DOHH2 (cell line): Measurements from ENCODE around the gene PDZRN4.

Source experiments
- EZH2phosphoT487 ChIP-seq: fragments of 200-600 bp; sonication (generic); IDR thresholded peaks from 2 replicates; pipeline ENCODE4 v1.6.1; 2017; ENCODE audit warnings: borderline replicate concordance, mild to moderate bottlenecking, antibody characterized with exemption, low read length, moderate library complexity, mixed read lengths
- TF ChIP-seq, protein P1 (sequence below): fragments of 200-600 bp; sonication (generic); IDR thresholded peaks from one replicate; pipeline ENCODE4 v1.5.1; 2014; ENCODE audit warnings: antibody characterized with exemption, mild to moderate bottlenecking, low read depth, low read length; ENCODE audit not compliant: poor library complexity, severe bottlenecking

DNA sequence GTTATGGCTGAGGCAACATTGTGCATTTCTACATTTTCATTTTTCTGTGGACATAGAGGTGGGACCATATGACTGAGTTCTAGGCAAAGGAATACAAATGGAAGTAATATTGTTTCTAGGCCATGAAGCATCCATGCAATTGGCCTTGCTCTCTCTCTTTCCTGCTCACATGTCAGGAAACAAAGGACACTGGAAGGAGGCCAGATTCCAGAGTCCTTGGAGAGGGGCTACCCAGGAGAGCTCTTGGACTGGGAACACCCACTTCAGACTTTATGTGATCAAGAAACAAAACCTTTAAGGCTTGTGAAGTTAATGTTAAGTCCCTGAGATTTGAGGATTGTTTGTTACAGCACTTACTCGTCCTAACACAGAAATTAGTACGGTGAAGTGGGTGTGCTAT lies 32.8 kb downstream of the PDZRN4 start:
- TF ChIP-seq, protein P1, sequence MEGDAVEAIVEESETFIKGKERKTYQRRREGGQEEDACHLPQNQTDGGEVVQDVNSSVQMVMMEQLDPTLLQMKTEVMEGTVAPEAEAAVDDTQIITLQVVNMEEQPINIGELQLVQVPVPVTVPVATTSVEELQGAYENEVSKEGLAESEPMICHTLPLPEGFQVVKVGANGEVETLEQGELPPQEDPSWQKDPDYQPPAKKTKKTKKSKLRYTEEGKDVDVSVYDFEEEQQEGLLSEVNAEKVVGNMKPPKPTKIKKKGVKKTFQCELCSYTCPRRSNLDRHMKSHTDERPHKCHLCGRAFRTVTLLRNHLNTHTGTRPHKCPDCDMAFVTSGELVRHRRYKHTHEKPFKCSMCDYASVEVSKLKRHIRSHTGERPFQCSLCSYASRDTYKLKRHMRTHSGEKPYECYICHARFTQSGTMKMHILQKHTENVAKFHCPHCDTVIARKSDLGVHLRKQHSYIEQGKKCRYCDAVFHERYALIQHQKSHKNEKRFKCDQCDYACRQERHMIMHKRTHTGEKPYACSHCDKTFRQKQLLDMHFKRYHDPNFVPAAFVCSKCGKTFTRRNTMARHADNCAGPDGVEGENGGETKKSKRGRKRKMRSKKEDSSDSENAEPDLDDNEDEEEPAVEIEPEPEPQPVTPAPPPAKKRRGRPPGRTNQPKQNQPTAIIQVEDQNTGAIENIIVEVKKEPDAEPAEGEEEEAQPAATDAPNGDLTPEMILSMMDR = no peak
- no peak for TF ChIP-seq EZH2phosphoT487
